RPMI7951 (cell line): ENCODE results near the gene PIGQ. TPM values are rescaled to one million over a fixed set of nuclear protein-coding genes. Genes with fewer than 3 reads are reported as not detected.

Experiments
- DNase-seq: peaks from one replicate; pipeline ENCODE4 v3.0.0-alpha.2; 2012; ENCODE audit warnings: low read depth
- total RNA-seq: library from RNA; depleted of rRNA; stranded (reverse); fragments of >200 nt; shearing (Covaris generic); gene quantifications from 2 replicates; pipeline ENCODE4 v1.2.3, GENCODE V29; 2014

Gene PIGQ
- total RNA-seq, 1 experiment from 2014 or later = 16.2 TPM

GRCh38 chr16:567373-568256 lies 2.2 kb upstream of the PIGQ start:
- no peak for DNase-seq

DNA sequence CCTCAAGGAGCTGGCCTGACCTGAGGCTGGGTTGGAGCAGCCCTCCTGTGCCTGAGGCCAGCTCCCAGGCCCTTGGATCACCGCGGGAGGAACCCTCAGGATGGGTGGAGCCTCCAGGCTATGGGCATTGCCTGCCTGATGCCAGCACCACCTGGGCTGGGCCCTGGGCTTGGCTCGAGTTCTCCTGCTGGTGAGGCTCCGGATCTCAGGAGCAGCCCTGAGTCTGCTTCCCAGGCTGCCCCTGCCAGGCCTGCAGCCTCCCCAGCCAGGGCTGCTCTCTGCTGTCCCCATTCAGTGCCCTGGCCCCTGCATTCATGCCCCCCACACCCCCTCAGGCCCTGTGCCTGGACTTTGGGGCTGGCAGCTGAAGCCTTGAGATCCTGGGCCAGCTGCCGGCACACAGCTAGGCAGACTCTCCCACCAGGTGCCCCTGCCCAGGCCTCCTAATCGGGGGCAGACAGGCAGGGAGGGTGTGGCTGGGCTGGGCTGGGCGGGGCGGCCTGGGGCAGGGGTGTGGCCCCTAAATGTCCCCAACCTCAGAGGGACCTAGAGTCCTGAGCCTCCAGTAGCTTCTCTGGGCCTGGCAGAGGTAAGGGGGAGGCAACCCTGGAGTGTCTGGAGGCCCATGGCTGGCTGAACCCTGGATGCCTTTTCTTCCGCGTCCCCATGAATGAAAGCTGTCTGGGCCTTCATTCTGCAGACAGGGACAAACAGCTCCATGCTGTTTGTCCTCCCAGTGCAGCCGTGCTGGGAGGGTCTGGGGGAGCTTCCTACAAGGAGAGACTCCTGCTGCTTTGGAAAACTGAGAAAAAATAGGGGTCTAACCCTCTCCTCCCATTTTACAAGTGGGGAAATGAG lies 1.1 kb upstream of the PIGQ start:
- DNase-seq = no peak

GRCh38 chr16:572865-573650 lies 3.3 kb downstream of the PIGQ start:
- no peak for DNase-seq

DNA sequence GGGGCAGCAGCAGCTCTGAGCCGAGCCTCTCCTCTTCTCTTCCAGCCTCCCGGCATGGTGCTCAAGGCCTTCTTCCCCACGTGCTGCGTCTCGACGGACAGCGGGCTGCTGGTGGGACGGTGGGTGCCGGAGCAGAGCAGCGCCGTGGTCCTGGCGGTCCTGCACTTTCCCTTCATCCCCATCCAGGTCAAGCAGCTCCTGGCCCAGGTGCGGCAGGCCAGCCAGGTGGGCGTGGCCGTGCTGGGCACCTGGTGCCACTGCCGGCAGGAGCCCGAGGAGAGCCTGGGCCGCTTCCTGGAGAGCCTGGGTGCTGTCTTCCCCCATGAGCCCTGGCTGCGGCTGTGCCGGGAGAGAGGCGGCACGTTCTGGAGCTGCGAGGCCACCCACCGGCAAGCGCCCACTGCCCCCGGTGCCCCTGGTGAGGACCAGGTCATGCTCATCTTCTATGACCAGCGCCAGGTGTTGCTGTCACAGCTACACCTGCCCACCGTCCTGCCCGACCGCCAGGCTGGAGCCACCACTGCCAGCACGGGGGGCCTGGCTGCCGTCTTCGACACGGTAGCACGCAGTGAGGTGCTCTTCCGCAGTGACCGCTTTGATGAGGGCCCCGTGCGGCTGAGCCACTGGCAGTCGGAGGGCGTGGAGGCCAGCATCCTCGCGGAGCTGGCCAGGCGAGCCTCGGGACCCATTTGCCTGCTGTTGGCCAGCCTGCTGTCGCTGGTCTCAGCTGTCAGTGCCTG lies 4.4 kb downstream of the PIGQ start:
- DNase-seq = no peak

DNA sequence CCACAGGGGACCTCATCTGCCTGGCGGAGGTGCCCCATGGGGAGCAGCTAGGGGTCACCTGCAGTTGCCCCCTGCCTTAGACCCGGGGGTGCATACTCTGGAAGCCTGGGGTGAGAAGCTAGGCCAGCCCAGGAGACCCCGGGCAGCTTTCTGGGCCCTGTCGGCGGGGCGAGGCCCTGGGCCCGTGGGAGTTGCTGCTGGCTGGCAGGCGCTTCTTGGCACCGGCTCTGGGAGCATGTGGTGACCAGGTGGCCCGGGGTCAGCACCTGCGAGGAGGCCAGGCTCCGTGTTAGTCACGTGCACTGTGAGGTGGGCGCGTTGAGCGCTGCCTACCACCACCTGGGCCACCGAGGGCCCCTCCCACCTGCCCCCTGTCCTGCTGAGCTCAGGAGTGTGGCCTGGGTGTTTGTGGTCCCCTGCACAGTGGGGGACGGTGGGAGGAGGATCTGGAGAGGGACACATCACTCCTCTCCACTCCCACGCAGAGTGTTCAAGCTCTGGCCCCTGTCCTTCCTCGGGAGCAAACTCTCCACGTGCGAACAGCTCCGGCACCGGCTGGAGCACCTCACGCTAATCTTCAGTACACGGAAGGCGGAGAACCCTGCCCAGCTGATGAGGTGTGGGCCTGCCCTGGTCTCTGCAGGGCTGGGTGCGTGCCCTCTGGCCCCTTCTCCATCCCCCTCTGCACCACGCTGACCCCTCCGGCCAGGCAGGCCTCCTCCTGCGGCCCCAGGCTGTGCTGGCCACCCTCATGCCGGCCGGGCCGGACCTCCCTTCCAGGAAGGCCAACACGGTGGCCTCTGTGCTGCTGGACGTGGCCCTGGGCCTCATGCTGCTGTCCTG lies 5.8 kb downstream of the PIGQ start:
- DNase-seq = no peak

DNA sequence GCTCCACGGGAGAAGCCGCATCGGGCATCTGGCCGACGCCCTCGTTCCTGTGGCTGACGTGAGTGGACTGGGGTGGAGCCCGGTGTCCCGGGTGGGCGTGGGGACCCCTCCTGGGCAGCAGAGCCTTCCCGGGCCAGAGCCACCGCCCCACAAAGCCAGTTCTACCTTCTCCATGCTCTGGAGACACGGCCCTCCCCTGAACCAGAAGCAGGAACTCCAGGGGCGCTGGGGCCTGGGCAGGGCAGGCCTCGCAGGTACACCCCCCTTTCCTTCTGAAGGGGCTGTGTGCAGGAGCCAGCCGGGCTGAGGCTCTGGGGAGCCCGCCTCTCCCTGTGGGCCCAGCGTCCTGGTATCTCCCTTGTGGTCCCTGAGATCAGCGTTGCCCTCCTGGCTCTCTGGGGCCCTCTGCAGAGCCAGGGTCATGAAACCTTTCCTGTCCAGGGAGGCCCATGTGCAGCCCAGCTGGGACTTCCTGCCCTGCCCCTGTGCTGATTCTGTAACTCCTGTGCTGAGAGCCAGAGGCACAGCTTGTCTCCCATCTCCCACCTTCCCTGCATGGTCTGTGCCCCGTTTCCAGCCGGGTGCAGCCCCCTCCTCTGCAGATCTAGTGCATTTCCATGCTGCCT lies 6.5 kb downstream of the PIGQ start:
- no peak for DNase-seq

- no peak for DNase-seq
Observed at GRCh38 chr16:576823-577201, 7.0 kb downstream of the PIGQ start.

- no peak for DNase-seq
Observed at GRCh38 chr16:577796-578195, 8.0 kb downstream of the PIGQ start.

DNA sequence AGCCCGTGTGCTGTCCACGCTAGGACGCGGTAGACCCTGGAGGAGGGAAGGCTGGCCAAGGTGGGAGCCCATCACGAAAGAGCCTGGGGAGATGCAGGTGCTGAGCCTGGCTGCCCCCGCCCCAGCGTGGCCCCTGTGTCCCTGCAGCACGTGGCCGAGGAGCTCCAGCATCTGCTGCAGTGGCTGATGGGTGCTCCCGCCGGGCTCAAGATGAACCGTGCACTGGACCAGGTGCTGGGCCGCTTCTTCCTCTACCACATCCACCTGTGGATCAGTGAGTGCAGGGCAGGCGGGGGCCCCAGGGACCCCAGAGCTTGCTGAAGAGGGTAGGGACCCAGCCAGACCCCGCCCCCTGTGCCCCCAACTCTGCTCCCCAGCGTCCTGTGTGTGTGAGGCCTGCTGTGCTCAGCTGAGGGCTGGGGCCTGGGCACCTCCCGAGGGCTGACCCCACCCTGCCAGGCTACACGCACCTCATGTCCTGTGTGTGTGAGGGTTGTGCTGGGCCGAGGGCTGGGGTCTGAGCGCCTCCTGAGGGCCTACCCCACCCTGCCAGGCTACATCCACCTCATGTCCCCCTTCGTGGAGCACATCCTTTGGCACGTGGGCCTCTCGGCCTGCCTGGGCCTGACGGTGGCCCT lies 8.6 kb downstream of the PIGQ start:
- DNase-seq = no peak

DNA sequence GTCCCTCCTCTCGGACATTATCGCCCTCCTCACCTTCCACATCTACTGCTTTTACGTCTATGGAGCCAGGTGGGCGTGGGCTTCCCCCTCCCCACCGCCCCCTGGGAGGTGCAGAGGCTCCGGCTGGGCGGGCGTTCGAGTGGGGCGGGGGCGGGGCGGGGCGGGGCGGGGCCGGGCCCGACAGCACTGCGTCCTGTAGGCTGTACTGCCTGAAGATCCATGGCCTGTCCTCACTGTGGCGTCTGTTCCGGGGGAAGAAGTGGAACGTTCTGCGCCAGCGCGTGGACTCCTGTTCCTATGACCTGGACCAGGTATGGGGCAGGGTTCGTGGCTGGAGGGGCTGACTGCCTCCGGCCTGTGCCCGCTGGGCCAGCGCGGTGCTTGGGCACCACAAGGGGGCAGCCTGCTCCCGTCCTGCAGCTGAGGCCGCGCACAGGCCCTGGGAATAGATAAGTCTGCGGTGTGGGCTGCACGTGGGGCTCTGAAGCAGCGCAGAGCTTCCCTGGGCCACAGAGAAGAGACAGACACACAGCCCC lies 9.2 kb downstream of the PIGQ start:
- no peak for DNase-seq

DNA sequence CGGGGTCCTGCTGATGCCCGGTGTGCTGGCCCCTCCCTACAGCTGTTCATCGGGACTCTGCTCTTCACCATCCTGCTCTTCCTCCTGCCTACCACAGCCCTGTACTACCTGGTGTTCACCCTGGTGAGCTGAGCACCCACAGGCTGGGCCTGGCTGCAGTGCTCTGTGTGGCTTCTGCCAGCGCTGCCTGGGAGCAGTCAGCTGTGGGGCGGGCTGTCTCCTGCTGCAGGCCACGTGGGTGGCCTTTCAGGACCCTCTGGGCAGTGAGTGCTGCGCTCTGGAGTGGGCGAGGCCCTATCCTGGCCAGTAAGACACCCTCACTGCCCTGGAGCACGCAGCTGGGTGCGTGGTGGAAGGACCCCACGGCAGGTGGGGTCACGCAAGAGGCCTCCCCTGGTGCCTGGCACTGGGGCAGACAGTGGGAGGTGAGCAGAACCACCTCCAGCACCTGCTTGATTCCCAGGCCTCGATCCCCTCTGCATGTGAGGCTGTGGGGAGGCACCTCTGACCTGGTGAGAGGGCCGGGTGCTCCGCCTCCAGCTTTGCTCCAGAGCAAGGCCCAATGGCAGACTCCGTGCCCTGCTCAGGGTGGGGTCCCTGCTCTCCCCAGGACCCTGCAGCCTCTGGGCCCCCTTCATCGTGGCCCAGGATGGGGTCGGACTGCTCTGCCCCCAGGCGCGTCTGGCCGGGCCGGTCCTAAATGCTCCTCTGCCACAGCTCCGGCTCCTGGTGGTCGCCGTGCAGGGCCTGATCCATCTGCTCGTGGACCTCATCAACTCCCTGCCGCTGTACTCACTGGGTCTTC lies 10.6 kb downstream of the PIGQ start:
- DNase-seq = no peak

DNA sequence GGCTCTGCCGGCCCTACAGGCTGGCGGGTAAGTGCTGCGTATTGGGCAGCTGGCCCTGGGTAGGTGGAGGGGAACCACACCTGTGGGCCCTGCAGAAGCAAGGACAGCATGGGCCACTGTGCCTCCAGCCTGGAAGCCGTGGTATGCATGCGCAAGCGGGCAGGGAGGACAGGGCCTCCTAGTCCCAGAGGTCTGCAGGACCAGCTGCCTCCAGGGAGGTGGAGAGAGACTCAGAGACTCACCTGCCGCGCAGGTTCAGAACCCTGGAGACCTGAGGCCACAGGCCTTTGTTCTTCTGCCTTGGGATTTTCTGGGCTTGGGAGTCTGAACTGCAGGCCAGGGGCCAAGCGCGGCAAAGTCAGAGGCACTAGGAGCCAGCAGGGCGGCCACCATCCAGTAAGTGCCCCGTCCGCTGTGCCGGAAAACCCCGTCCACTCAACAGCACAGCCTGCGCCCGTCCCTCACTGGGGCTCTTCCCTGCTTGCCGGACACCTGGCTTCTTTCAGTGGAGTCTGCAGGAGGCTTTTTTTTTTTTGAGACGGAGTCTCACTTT lies 11.3 kb downstream of the PIGQ start:
- DNase-seq = no peak

GRCh38 chr16:582218-582613 lies 12.4 kb downstream of the PIGQ start:
- no peak for DNase-seq

DNA sequence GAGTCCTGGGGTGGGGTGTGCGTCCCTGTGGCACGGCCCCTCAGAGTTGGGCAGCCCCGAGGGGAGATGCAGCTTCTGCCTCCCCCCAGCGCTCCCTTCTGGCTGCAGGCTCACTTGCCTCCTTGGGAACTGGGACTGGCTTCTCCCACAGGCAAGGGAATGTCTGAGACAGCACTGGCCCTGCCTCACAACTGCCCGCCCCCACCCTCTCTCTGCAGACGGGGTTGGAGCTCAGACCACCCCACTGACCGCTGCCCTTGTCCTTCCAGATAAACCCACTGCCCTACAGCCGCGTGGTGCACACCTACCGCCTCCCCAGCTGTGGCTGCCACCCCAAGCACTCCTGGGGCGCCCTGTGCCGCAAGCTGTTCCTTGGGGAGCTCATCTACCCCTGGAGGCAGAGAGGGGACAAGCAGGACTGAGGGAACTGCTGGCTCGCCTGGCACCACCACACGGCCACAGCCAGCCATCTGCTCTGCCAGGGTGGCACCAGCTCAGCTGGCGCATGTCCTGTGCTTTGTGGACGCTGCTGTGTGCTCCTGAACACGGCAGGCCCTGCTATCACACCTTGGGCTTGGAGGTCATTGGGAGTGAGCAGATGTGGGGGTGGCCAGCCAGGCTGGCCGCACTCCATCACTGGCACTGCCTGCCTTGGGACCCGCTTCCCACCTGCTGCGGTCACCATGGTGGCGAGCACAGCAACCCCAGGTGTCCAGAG lies 13.0 kb downstream of the PIGQ start:
- no peak for DNase-seq

DNA sequence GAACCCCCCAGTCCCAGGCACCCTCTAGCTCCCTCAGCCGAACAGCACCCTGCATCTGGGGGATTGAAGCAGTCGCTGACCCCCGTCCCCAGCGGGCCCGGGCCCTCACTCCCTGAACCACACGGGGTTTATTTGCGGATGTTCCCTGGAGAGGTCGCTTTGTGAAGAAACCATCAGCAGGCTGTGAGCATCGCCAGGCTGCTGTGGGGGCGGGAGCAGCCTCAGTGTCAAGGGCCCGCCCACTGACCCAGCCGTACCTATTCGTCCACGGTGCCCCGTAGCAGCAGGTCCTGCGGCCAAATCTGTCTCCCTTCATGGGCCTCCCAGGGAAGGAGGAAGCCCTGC lies 13.7 kb downstream of the PIGQ start:
- DNase-seq = no peak

- no peak for DNase-seq
Observed at GRCh38 chr16:583815-584591, 14.2 kb downstream of the PIGQ start.

DNA sequence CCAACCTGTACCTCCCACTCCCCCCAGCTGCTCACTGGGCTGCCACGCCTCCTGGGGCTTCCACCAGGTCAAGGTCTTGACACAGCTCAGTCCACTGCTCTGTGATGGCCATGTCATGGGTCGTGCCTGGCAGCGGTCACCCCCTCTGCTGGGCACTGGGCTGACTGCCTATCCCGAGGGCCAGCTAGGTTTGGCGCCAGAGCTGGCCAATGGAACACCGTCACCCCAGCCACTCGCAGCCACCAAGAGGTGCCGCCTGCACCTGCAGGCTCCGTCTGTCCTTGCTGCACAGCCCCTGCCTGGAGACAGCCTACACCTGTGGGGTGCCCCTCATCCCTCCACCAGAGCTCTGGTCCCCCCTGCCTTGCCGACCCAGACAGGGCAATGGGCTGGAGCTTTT lies 15.6 kb downstream of the PIGQ start:
- DNase-seq = peak; percentile 13
